Measurements from ENCODE around the gene NFIB. TPM values are rescaled to one million over a fixed set of nuclear protein-coding genes. Genes with fewer than 3 reads are reported as not detected.

The NFIB gene
- total RNA-seq, 2 donors from 2014 or later: 53.0 to 54.0 TPM

DNA sequence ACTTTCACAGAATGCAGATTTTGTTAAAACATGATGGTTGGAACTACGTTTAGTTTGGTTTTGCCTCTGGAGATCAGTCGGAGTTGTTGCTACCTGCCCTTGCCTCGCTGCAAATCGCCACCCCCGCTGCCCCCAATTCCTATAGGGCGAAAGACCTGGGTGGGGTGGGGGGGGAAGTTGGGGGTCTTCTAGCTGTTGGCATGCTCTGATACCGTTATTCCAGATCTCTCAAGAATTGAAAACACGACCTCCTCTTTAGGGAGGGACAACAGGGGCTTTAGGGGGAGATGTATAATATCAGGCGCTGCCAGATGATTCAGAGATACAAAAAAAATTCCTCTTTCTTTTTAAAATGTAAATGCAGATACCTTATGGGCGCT lies 36.4 kb upstream of the NFIB start:
- no peaks in the 10 kb centered on the region for H3K36me3 ChIP-seq
- peaks cover 16% of the 10 kb centered on the region for H3K4me1 ChIP-seq
- intact Hi-C loops (cut with DNase I): no loop called here
- DNase-seq: no peak
- TF ChIP-seq, protein P1, sequence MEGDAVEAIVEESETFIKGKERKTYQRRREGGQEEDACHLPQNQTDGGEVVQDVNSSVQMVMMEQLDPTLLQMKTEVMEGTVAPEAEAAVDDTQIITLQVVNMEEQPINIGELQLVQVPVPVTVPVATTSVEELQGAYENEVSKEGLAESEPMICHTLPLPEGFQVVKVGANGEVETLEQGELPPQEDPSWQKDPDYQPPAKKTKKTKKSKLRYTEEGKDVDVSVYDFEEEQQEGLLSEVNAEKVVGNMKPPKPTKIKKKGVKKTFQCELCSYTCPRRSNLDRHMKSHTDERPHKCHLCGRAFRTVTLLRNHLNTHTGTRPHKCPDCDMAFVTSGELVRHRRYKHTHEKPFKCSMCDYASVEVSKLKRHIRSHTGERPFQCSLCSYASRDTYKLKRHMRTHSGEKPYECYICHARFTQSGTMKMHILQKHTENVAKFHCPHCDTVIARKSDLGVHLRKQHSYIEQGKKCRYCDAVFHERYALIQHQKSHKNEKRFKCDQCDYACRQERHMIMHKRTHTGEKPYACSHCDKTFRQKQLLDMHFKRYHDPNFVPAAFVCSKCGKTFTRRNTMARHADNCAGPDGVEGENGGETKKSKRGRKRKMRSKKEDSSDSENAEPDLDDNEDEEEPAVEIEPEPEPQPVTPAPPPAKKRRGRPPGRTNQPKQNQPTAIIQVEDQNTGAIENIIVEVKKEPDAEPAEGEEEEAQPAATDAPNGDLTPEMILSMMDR (IDR thresholded peaks at IDR 0.05): no peak
- no peak overlapping the region for H3K9ac ChIP-seq (ENCODE audit: low read depth in 2 of 2, low read length in 2 of 2)
- H3K27ac ChIP-seq: no peak overlapping the region
- peaks cover 54% of the 10 kb centered on the region for H3K27me3 ChIP-seq
- no peak overlapping the region for H3K4me3 ChIP-seq
- no peaks in the 10 kb centered on the region for H3K9me3 ChIP-seq

DNA sequence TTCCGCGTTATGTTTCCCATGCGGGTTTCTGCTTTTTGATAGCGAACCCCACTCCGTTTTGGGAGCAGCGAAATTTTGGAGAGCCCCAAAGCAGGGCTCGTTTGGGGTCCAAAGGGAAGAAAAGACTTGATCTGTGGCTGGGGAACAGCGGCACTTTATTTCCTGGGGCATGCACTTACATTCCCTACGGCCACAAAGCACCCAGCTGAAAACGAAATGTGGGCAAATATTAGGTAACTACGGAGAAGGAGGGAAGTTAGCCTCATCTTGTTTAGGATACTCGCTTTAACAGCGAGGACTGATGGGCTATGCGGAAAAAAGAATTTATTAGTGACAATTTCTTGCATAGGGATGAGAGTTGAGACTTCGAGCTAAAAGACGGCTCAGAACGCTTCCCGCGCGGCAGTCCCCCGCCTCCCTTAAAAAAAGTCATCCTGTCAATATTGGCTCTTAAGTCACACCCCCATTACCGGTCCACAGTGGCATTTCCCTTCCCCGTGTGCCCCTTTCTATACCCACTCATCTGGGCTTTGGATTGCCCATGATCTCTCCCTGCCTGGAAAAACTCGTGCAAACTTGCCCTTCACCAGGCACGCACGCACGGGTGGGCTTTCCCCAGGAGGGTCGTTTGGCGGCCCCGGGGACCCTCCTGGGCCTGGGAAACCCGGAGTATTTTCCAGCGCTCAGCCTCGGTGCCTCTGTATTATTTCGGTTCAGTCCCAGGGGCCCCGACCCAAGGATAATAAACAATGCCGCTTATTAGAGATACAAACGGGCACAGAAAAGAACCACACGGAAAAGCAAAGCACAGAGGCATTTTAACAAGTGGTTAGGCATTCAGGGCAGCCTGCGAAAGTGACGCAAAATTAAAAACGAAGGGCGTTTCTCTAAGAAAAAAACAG lies 35.8 kb upstream of the NFIB start:
- no peak overlapping the region for H3K9ac ChIP-seq (ENCODE audit: low read depth in 2 of 2, low read length in 2 of 2)

DNA sequence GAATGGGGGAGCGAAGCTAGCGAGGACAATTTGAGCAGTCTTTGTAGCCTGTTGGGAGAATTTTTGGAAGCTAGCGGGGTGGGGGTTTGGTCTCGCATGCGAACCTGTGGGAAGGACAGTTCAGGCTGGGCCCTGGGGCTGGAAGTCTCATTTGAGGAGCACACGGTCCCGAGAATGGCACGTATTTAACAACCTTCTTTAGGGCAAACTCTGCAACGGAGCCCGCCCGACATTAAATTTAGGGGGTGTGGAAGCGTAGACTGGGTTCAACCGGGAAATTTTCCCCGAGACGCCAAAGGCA lies 35.2 kb upstream of the NFIB start:
- Histone ChIP-seq H3K27ac (no peak overlapping the region), H3K36me3 (no peaks in the 10 kb centered on the region), H3K9me3 (no peaks in the 10 kb centered on the region), H3K27me3 (peaks cover 66% of the 10 kb centered on the region), H3K4me1 (peaks cover 16% of the 10 kb centered on the region), H3K9ac (ENCODE audit: low read depth in 2 of 2, low read length in 2 of 2) (peak overlapping the region; percentile 36 to 51), H3K4me3 (peak overlapping the region; percentile 30)
- no peak for DNase-seq
- intact Hi-C loops (cut with DNase I): no loop called here
- TF ChIP-seq, protein P1 (IDR thresholded peaks at IDR 0.05): no peak

More for the DNA sequence above, 35.8 kb upstream of the NFIB start:
- peaks cover 16% of the 10 kb centered on the region for H3K4me1 ChIP-seq
- peak overlapping the region; percentile 30 for H3K4me3 ChIP-seq
- H3K9me3 ChIP-seq: no peaks in the 10 kb centered on the region
- intact Hi-C loops (cut with DNase I): no loop called here
- TF ChIP-seq, protein P1 (IDR thresholded peaks at IDR 0.05): no peak
- H3K27me3 ChIP-seq: peaks cover 60% of the 10 kb centered on the region
- H3K27ac ChIP-seq: no peak overlapping the region
- DNase-seq: no peak
- no peaks in the 10 kb centered on the region for H3K36me3 ChIP-seq

DNA sequence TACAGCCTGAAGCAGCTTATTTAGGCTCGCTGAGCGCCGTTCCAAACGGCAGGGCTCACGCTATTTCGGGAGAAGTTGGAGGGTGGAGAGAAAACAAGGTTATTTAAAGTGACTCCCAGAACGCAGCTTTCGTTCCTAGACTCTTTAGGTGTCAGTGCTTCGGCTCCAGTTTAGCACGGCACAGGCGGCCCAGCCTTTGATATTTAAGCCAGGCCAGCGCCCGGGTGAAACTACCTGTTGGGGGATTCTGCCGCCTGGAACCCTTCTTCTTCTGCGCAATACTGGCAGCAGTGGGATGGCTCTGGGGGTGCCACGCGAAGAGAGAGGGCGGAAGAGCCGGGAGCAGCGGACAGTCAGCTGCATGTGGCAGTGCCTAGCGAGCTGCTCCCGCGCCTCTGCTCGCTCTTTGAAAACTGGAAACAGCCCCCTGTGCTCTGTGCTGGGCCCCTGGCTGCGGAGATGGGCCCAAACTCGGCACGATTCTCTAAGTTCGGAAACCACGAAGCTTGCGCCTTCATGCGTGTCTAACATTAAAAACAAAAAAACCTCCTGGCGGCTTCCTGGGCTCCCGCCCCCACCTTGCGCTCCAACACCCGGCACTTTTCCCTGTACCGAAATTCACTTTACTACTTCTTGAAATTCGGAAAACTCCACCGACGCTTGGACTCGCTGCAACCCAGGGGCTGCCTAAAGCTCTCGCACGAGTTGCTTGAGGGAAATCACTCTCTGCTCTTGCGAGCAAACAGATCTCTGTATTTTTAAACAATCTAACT lies 34.6 kb upstream of the NFIB start:
- H3K9me3 ChIP-seq: no peaks in the 10 kb centered on the region
- H3K27ac ChIP-seq: no peak overlapping the region
- H3K4me1 ChIP-seq: peaks cover 16% of the 10 kb centered on the region
- peak overlapping the region; percentile 30 for H3K4me3 ChIP-seq
- no peaks in the 10 kb centered on the region for H3K36me3 ChIP-seq
- intact Hi-C loops (cut with DNase I): no loop called here
- H3K9ac ChIP-seq (ENCODE audit: low read depth in 2 of 2, low read length in 2 of 2): peak overlapping the region; percentile 36 to 51
- H3K27me3 ChIP-seq: peaks cover 67% of the 10 kb centered on the region
- DNase-seq: no peak
- TF ChIP-seq, protein P1 (IDR thresholded peaks at IDR 0.05): no peak

DNA sequence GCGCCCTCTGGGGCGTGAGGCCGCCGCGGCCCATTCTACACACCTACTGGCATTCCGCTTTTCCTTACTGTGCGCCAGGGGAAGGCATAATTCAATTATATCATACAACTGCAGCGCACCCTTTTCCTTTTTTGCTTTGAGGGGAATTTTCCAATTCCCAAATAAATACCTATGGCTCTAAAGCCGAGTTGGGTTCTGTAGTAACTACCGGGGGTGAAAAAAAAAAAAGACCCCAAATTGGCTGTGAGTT lies 34.1 kb upstream of the NFIB start:
- no peak overlapping the region for H3K27ac ChIP-seq
- no peaks in the 10 kb centered on the region for H3K36me3 ChIP-seq
- peaks cover 67% of the 10 kb centered on the region for H3K27me3 ChIP-seq
- H3K9me3 ChIP-seq: no peaks in the 10 kb centered on the region
- peak overlapping the region in 1 of 2 donors; percentile 4 for H3K9ac ChIP-seq (ENCODE audit: low read depth in 2 of 2, low read length in 2 of 2)
- TF ChIP-seq, protein P1 (IDR thresholded peaks at IDR 0.05): no peak
- H3K4me3 ChIP-seq: peak overlapping the region; percentile 30
- no peak for DNase-seq
- H3K4me1 ChIP-seq: peaks cover 16% of the 10 kb centered on the region
- intact Hi-C loops (cut with DNase I): no loop called here

Measured in colonic mucosa (tissue), 4 donors.